ENCODE data around the gene MME. TPM values are rescaled to one million over a fixed set of nuclear protein-coding genes. Genes with fewer than 3 reads are reported as not detected.

MME gene
- polyA plus RNA-seq, 1 experiment: 208 TPM

- TF ChIP-seq, protein P1, sequence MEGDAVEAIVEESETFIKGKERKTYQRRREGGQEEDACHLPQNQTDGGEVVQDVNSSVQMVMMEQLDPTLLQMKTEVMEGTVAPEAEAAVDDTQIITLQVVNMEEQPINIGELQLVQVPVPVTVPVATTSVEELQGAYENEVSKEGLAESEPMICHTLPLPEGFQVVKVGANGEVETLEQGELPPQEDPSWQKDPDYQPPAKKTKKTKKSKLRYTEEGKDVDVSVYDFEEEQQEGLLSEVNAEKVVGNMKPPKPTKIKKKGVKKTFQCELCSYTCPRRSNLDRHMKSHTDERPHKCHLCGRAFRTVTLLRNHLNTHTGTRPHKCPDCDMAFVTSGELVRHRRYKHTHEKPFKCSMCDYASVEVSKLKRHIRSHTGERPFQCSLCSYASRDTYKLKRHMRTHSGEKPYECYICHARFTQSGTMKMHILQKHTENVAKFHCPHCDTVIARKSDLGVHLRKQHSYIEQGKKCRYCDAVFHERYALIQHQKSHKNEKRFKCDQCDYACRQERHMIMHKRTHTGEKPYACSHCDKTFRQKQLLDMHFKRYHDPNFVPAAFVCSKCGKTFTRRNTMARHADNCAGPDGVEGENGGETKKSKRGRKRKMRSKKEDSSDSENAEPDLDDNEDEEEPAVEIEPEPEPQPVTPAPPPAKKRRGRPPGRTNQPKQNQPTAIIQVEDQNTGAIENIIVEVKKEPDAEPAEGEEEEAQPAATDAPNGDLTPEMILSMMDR (IDR thresholded peaks at IDR 0.05; ENCODE audit: insufficient read depth, low read depth, low read length): no peak
- no peak for DNase-seq (ENCODE audit: low read depth)
- H3K36me3 ChIP-seq (ENCODE audit: control insufficient read depth, insufficient read depth, low read length): peaks cover 15% of the 10 kb centered on the region
- POLR2A ChIA-PET: no interaction called here
- CTCF ChIA-PET: no interaction called here
- H3K27me3 ChIP-seq (ENCODE audit: control insufficient read depth, insufficient read depth, low read length): no peaks in the 10 kb centered on the region
- no peak overlapping the region for H3K4me3 ChIP-seq (ENCODE audit: low read depth, low read length)
Observed at GRCh38 chr3:155149494-155149893, 69.4 kb downstream of the MME start.

- TF ChIP-seq, protein P1 (IDR thresholded peaks at IDR 0.05; ENCODE audit: insufficient read depth, low read depth, low read length): no peak
- ChIA-PET CTCF (interaction anchor here (0.7 kb wide), 1 partner anchor 13 kb away, joined by 3 read pairs; no protein-coding TSS in a partner anchor), POLR2A (no interaction called here)
- Histone ChIP-seq H3K4me3 (ENCODE audit: low read depth, low read length) (no peak overlapping the region), H3K27me3 (ENCODE audit: control insufficient read depth, insufficient read depth, low read length) (no peaks in the 10 kb centered on the region), H3K36me3 (ENCODE audit: control insufficient read depth, insufficient read depth, low read length) (peaks cover 18% of the 10 kb centered on the region)
- no peak for DNase-seq (ENCODE audit: low read depth)
Observed at GRCh38 chr3:155153242-155154186, 73.4 kb downstream of the MME start.

DNA sequence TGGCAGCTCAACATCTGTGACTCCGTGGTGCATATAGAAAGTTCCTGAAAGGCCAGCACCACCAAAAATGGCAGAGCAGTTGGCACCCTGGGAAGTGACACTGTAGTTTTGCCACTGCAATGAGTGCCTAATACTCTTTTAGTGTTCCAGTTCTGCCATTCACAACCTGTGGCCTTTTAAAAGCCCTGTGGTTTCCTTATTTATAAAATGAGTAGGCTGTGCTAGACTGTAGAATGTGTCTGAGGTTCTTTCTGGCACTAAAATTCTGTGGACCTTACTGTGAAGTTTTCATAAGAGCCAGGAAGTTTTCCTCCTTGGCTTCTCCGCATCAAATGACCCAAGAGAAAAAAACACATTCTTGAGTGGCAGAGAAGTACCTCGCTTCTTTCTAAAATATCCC is 74.1 kb downstream of the MME start:
- Histone ChIP-seq H3K4me3 (ENCODE audit: low read depth, low read length) (no peak overlapping the region), H3K36me3 (ENCODE audit: control insufficient read depth, insufficient read depth, low read length) (peaks cover 16% of the 10 kb centered on the region), H3K27me3 (ENCODE audit: control insufficient read depth, insufficient read depth, low read length) (no peaks in the 10 kb centered on the region)
- DNase-seq (ENCODE audit: low read depth): peak; percentile 9
- ChIA-PET POLR2A (no interaction called here), CTCF (no interaction called here)
- TF ChIP-seq, protein P1 (IDR thresholded peaks at IDR 0.05; ENCODE audit: insufficient read depth, low read depth, low read length): no peak

GRCh38 chr3:155158346-155159037 is 78.4 kb downstream of the MME start:
- TF ChIP-seq, protein P1 (IDR thresholded peaks at IDR 0.05; ENCODE audit: insufficient read depth, low read depth, low read length): no peak
- Histone ChIP-seq H3K4me3 (ENCODE audit: low read depth, low read length) (no peak overlapping the region), H3K36me3 (ENCODE audit: control insufficient read depth, insufficient read depth, low read length) (peaks cover 12% of the 10 kb centered on the region), H3K27me3 (ENCODE audit: control insufficient read depth, insufficient read depth, low read length) (no peaks in the 10 kb centered on the region)
- CTCF ChIA-PET: no interaction called here
- POLR2A ChIA-PET: no interaction called here
- no peak for DNase-seq (ENCODE audit: low read depth)

- TF ChIP-seq, protein P1 (IDR thresholded peaks at IDR 0.05; ENCODE audit: insufficient read depth, low read depth, low read length): no peak
- CTCF ChIA-PET: no interaction called here
- no peaks in the 10 kb centered on the region for H3K27me3 ChIP-seq (ENCODE audit: control insufficient read depth, insufficient read depth, low read length)
- H3K4me3 ChIP-seq (ENCODE audit: low read depth, low read length): no peak overlapping the region
- POLR2A ChIA-PET: no interaction called here
- no peak for DNase-seq (ENCODE audit: low read depth)
- H3K36me3 ChIP-seq (ENCODE audit: control insufficient read depth, insufficient read depth, low read length): peaks cover 10% of the 10 kb centered on the region
Observed at GRCh38 chr3:155159301-155159700, 79.2 kb downstream of the MME start.

All from BJ (cell line).